ENCODE data around the gene SNAPC5.

SNAPC5 gene

GRCh38 chr15:66497502-66498455 lies at the start of gene SNAPC5:
TSS of gene SNAPC5 (minus strand) at chr15:66497762. CDS start at chr15:66497731, 31 bp downstream.
- TF ChIP-seq CEBPB (IDR thresholded peaks at IDR 0.05) (peak; percentile 4; the same call in 1 of the 2 replicates), FOXM1 (IDR thresholded peaks at IDR 0.05; ENCODE audit: borderline replicate concordance, low read depth) (0 out of 2 replicates have a peak, but pooled peaks have one; percentile 12), EP300 (IDR thresholded peaks at IDR 0.05; ENCODE audit: borderline replicate concordance) (no peak), TAF1 (IDR thresholded peaks at IDR 0.05; ENCODE audit: low read depth) (peak; percentile 55; the same call in 1 of the 2 replicates), RAD21 (IDR thresholded peaks at IDR 0.05; ENCODE audit: low read depth) (peak; percentile 22), REST (IDR thresholded peaks at IDR 0.05; ENCODE audit: low read depth) (no peak), USF1 (IDR thresholded peaks at IDR 0.05) (peak; percentile 40), EGR1 (IDR thresholded peaks at IDR 0.05) (no peak), TCF12 (IDR thresholded peaks at IDR 0.05; ENCODE audit: low read depth) (peak; percentile 49; the same call in 1 of the 2 replicates), CREB1 (IDR thresholded peaks at IDR 0.05; ENCODE audit: low read depth) (peak; percentile 93), MAX (IDR thresholded peaks at IDR 0.05) (peak; percentile 76), TEAD4 (IDR thresholded peaks at IDR 0.05) (peak; percentile 42; the same call in 1 of the 2 replicates), YY1 (IDR thresholded peaks at IDR 0.05; ENCODE audit: low read depth) (peak; percentile 67; the same call in 1 of the 2 replicates), ZBTB7A (IDR thresholded peaks at IDR 0.05; ENCODE audit: low read depth) (0 out of 2 replicates have a peak, but pooled peaks have one; percentile 22), NFIC (IDR thresholded peaks at IDR 0.05) (peak; percentile 25)

- TF ChIP-seq TEAD4 (IDR thresholded peaks at IDR 0.05) (no peak), MAX (IDR thresholded peaks at IDR 0.05) (no peak), TCF12 (IDR thresholded peaks at IDR 0.05; ENCODE audit: low read depth) (no peak), EGR1 (IDR thresholded peaks at IDR 0.05) (no peak), USF1 (IDR thresholded peaks at IDR 0.05) (no peak), CREB1 (IDR thresholded peaks at IDR 0.05; ENCODE audit: low read depth) (no peak), FOXM1 (IDR thresholded peaks at IDR 0.05; ENCODE audit: borderline replicate concordance, low read depth) (no peak), YY1 (IDR thresholded peaks at IDR 0.05; ENCODE audit: low read depth) (no peak), EP300 (IDR thresholded peaks at IDR 0.05; ENCODE audit: borderline replicate concordance) (no peak)
Observed at GRCh38 chr15:66545255-66545654, 47.7 kb upstream of the SNAPC5 start.

- TF ChIP-seq NFIC (IDR thresholded peaks at IDR 0.05), result no peak
- no peak for TF ChIP-seq FOXM1 (IDR thresholded peaks at IDR 0.05; ENCODE audit: borderline replicate concordance, low read depth)
- no peak for TF ChIP-seq CEBPB (IDR thresholded peaks at IDR 0.05)
- TF ChIP-seq EGR1 (IDR thresholded peaks at IDR 0.05), result no peak
- TF ChIP-seq YY1 (IDR thresholded peaks at IDR 0.05; ENCODE audit: low read depth), result no peak
- no peak for TF ChIP-seq EP300 (IDR thresholded peaks at IDR 0.05; ENCODE audit: borderline replicate concordance)
- no peak for TF ChIP-seq CREB1 (IDR thresholded peaks at IDR 0.05; ENCODE audit: low read depth)
- TF ChIP-seq REST (IDR thresholded peaks at IDR 0.05; ENCODE audit: low read depth), result no peak
- TF ChIP-seq ZBTB7A (IDR thresholded peaks at IDR 0.05; ENCODE audit: low read depth), result no peak
Observed at GRCh38 chr15:66542896-66543295, 45.3 kb upstream of the SNAPC5 start.

GRCh38 chr15:66535056-66535455 lies 37.5 kb upstream of the SNAPC5 start:
- TF ChIP-seq EGR1 (IDR thresholded peaks at IDR 0.05) (no peak), TCF12 (IDR thresholded peaks at IDR 0.05; ENCODE audit: low read depth) (no peak), CREB1 (IDR thresholded peaks at IDR 0.05; ENCODE audit: low read depth) (no peak), RAD21 (IDR thresholded peaks at IDR 0.05; ENCODE audit: low read depth) (no peak), TEAD4 (IDR thresholded peaks at IDR 0.05) (no peak), YY1 (IDR thresholded peaks at IDR 0.05; ENCODE audit: low read depth) (no peak), USF1 (IDR thresholded peaks at IDR 0.05) (no peak), CEBPB (IDR thresholded peaks at IDR 0.05) (no peak), NFIC (IDR thresholded peaks at IDR 0.05) (no peak), MAX (IDR thresholded peaks at IDR 0.05) (no peak), FOXM1 (IDR thresholded peaks at IDR 0.05; ENCODE audit: borderline replicate concordance, low read depth) (no peak), ZBTB7A (IDR thresholded peaks at IDR 0.05; ENCODE audit: low read depth) (no peak), EP300 (IDR thresholded peaks at IDR 0.05; ENCODE audit: borderline replicate concordance) (no peak)

All from Ishikawa (cell line).